SK-N-SH treated with all-trans-retinoic acid at 6 μM for 48 hours (cell line): ENCODE measurements around the gene PRDM10.

Source experiments
- ATAC-seq: fragments of 200-7000 bp; cut with Tn5 transposase; 3 replicates; pipeline ENCODE4 v1.9.1; 2020; ENCODE audit warnings: mild to moderate bottlenecking, moderate library complexity
- ARNTL ChIP-seq: fragments of 450-650 bp; formaldehyde crosslinking; IDR thresholded peaks from 2 replicates; pipeline ENCODE4 v1.5.0; 2020; ENCODE audit warnings: low read depth, mild to moderate bottlenecking, moderate library complexity, borderline replicate concordance
- CSDC2 ChIP-seq: fragments of 250-450 bp; sonication (Bioruptor Pico); IDR thresholded peaks from 2 replicates; pipeline ENCODE4 v1.5.0; 2020; ENCODE audit warnings: mild to moderate bottlenecking, moderate library complexity
- GLIS3 ChIP-seq: fragments of 250-450 bp; sonication (Bioruptor Pico); IDR thresholded peaks from 2 replicates; pipeline ENCODE4 v1.5.0; 2020; ENCODE audit warnings: mild to moderate bottlenecking, moderate library complexity
- ISL1 ChIP-seq: fragments of 250-450 bp; sonication (Bioruptor Pico); IDR thresholded peaks from 2 replicates; pipeline ENCODE4 v2.1.2; 2022; ENCODE audit warnings: mild to moderate bottlenecking, moderate library complexity
- OSR1 ChIP-seq: fragments of 250-450 bp; sonication (Bioruptor Pico); IDR thresholded peaks from 2 replicates; pipeline ENCODE4 v1.8.0; 2022; ENCODE audit warnings: moderate library complexity, mild to moderate bottlenecking, inconsistent platforms
- PATZ1 ChIP-seq: fragments of 250-450 bp; sonication (Bioruptor Pico); IDR thresholded peaks from 2 replicates; pipeline ENCODE4 v1.8.0; 2020; ENCODE audit warnings: mild to moderate bottlenecking, moderate library complexity, borderline replicate concordance
- POU6F1 ChIP-seq: fragments of 250-450 bp; sonication (Bioruptor Pico); IDR thresholded peaks from 2 replicates; pipeline ENCODE4 v1.8.0; 2021; ENCODE audit warnings: low read depth, mild to moderate bottlenecking, moderate library complexity, borderline replicate concordance
- PPARA ChIP-seq: fragments of 250-450 bp; sonication (Bioruptor Pico); IDR thresholded peaks from 2 replicates; pipeline ENCODE4 v1.5.0; 2020; ENCODE audit warnings: mild to moderate bottlenecking, borderline replicate concordance
- RARB ChIP-seq: fragments of 250-450 bp; sonication (Bioruptor Pico); IDR thresholded peaks from 2 replicates; pipeline ENCODE4 v1.8.0; 2021; ENCODE audit warnings: mild to moderate bottlenecking, moderate library complexity
- SNAI2 ChIP-seq: fragments of 250-450 bp; sonication (Bioruptor Pico); IDR thresholded peaks from 2 replicates; pipeline ENCODE4 v1.5.0; 2020; ENCODE audit warnings: mild to moderate bottlenecking, moderate library complexity
- TCF4 ChIP-seq: fragments of 250-450 bp; sonication (Bioruptor Pico); IDR thresholded peaks from 2 replicates; pipeline ENCODE4 v1.8.0; 2021; ENCODE audit warnings: mild to moderate bottlenecking, moderate library complexity, borderline replicate concordance
- ZC3H10 ChIP-seq: fragments of 250-450 bp; sonication (Bioruptor Pico); IDR thresholded peaks from 2 replicates; pipeline ENCODE4 v1.5.1; 2021; ENCODE audit warnings: mild to moderate bottlenecking, moderate library complexity
- ZFP3 ChIP-seq: fragments of 250-450 bp; sonication (Bioruptor Pico); IDR thresholded peaks from 2 replicates; pipeline ENCODE4 v1.5.0; 2020; ENCODE audit warnings: mild to moderate bottlenecking, moderate library complexity
- ZFP30 ChIP-seq: fragments of 450-650 bp; formaldehyde crosslinking; IDR thresholded peaks from 2 replicates; pipeline ENCODE4 v1.5.0; 2022; ENCODE audit warnings: mild to moderate bottlenecking, moderate library complexity
- ZNF565 ChIP-seq: fragments of 450-650 bp; formaldehyde crosslinking; conservative IDR thresholded peaks from 2 replicates; pipeline ENCODE4 v1.5.0; 2020; ENCODE audit warnings: low read depth, mild to moderate bottlenecking, moderate library complexity
- ZNF70 ChIP-seq: fragments of 450-650 bp; formaldehyde crosslinking; IDR thresholded peaks from 2 replicates; pipeline ENCODE4 v1.5.0; 2020; ENCODE audit warnings: mild to moderate bottlenecking, moderate library complexity
- ZNF8 ChIP-seq: fragments of 450-650 bp; formaldehyde crosslinking; IDR thresholded peaks from 2 replicates; pipeline ENCODE4 v1.5.0; 2020; ENCODE audit warnings: mild to moderate bottlenecking, moderate library complexity
- TF ChIP-seq, protein P1 (sequence below): fragments of 250-450 bp; sonication (Bioruptor Pico); IDR thresholded peaks from 2 replicates; pipeline ENCODE4 v1.5.1; 2021; ENCODE audit warnings: mild to moderate bottlenecking, moderate library complexity
- TF ChIP-seq, protein P2 (sequence below): fragments of 250-450 bp; sonication (Bioruptor Pico); IDR thresholded peaks from 2 replicates; pipeline ENCODE4 v1.5.1; 2020; ENCODE audit warnings: low read depth, mild to moderate bottlenecking, moderate library complexity
- TF ChIP-seq, protein P3 (sequence below): fragments of 250-450 bp; sonication (Bioruptor Pico); IDR thresholded peaks from 2 replicates; pipeline ENCODE4 v1.5.0; 2020; ENCODE audit warnings: mild to moderate bottlenecking, moderate library complexity

The PRDM10 gene

DNA sequence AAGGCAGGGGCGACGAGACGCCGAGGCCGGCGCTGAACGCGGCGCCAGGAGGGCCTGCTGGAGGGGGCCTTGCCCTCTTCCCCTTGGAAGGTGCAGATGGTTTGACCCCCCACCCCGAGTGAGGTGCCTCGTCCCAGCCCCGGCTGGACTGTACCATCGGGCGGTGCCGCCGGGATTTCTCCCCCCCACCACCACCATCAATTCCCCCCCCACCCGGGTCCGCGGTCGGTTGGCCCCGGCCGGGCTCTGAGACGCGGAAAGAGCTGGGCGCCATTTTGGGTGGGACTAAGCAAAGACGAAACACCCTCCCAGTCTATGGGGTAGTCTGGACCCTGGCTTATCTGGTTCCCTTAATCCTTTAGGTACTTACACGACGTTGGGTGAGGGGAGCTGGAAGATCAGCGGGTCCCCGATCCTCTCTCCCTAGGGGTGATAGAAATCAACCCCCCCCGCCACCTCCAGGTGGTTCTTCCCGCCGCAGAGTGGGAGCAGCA is at the start of gene PRDM10:
TSS of gene PRDM10 (minus strand) at position 484 of the 494 bp plus-strand sequence. CDS start 41,871 bp downstream, outside the sequence.
- ATAC-seq, result peak; percentile 76
- no peak for TF ChIP-seq SNAI2 (CRISPR knock-in tag)
- TF ChIP-seq PATZ1 (CRISPR knock-in tag), result peak; percentile 70

DNA sequence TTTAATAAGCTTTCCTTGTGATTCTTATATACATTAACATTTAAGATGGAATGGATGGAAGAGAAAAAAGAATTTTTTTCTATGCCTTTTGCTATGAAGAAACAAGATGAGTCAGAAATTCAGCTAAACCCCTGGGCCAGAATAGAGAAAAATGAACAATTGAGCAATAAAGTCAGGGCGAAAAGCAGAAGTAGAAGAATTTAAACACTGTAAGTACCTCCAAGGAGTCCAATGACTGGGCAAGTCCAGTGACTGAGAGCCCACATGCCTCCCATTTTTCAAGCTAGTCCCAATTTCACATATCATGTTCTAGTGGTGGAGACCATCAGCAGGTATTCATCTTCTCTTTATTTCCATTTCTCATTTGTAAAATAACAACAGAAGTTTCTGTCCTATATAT is 48.4 kb upstream of the PRDM10 start:
- TF ChIP-seq ZNF8 (no peak), SNAI2 (CRISPR knock-in tag) (no peak), CSDC2 (CRISPR knock-in tag) (no peak), ZNF565 (CRISPR knock-in tag) (no peak), ZNF70 (no peak), ZFP30 (CRISPR knock-in tag) (no peak), ARNTL (CRISPR knock-in tag) (no peak), TCF4 (no peak), OSR1 (CRISPR knock-in tag) (no peak), PPARA (CRISPR knock-in tag) (no peak), GLIS3 (CRISPR knock-in tag) (no peak), POU6F1 (CRISPR knock-in tag) (no peak), ISL1 (no peak), ZFP3 (CRISPR knock-in tag) (no peak), ZC3H10 (no peak)
- TF ChIP-seq, protein P1, sequence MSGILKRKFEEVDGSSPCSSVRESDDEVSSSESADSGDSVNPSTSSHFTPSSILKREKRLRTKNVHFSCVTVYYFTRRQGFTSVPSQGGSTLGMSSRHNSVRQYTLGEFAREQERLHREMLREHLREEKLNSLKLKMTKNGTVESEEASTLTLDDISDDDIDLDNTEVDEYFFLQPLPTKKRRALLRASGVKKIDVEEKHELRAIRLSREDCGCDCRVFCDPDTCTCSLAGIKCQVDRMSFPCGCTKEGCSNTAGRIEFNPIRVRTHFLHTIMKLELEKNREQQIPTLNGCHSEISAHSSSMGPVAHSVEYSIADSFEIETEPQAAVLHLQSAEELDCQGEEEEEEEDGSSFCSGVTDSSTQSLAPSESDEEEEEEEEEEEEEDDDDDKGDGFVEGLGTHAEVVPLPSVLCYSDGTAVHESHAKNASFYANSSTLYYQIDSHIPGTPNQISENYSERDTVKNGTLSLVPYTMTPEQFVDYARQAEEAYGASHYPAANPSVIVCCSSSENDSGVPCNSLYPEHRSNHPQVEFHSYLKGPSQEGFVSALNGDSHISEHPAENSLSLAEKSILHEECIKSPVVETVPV (CRISPR knock-in tag), result no peak
- TF ChIP-seq, protein P2, sequence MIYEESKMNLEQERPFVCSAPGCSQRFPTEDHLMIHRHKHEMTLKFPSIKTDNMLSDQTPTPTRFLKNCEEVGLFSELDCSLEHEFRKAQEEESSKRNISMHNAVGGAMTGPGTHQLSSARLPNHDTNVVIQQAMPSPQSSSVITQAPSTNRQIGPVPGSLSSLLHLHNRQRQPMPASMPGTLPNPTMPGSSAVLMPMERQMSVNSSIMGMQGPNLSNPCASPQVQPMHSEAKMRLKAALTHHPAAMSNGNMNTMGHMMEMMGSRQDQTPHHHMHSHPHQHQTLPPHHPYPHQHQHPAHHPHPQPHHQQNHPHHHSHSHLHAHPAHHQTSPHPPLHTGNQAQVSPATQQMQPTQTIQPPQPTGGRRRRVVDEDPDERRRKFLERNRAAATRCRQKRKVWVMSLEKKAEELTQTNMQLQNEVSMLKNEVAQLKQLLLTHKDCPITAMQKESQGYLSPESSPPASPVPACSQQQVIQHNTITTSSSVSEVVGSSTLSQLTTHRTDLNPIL (CRISPR knock-in tag), result no peak
- TF ChIP-seq, protein P3, sequence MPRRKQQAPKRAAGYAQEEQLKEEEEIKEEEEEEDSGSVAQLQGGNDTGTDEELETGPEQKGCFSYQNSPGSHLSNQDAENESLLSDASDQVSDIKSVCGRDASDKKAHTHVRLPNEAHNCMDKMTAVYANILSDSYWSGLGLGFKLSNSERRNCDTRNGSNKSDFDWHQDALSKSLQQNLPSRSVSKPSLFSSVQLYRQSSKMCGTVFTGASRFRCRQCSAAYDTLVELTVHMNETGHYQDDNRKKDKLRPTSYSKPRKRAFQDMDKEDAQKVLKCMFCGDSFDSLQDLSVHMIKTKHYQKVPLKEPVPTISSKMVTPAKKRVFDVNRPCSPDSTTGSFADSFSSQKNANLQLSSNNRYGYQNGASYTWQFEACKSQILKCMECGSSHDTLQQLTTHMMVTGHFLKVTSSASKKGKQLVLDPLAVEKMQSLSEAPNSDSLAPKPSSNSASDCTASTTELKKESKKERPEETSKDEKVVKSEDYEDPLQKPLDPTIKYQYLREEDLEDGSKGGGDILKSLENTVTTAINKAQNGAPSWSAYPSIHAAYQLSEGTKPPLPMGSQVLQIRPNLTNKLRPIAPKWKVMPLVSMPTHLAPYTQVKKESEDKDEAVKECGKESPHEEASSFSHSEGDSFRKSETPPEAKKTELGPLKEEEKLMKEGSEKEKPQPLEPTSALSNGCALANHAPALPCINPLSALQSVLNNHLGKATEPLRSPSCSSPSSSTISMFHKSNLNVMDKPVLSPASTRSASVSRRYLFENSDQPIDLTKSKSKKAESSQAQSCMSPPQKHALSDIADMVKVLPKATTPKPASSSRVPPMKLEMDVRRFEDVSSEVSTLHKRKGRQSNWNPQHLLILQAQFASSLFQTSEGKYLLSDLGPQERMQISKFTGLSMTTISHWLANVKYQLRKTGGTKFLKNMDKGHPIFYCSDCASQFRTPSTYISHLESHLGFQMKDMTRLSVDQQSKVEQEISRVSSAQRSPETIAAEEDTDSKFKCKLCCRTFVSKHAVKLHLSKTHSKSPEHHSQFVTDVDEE, result no peak
- no peak for ATAC-seq

DNA sequence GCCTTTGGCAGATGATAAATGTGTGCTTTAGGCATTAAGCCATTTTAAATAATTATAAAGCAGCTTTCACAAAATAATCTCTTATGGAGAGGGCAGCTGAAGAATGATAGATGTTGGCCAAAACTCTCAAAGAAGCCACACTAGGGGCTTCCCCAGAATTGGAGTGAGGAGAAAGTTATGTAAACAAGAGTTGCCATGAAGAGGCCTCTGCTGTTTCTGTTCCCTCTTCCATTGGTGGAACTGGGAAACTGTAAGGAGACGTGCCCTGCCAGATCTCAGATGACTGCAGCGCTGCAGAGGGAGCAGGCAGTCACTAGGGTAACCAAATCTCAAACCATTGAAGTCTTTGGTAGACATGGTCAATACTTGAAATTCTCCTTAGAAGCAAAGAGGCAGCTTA is 47.6 kb upstream of the PRDM10 start:
- ATAC-seq, result no peak
- TF ChIP-seq, protein P3, result no peak
- TF ChIP-seq ZFP3 (CRISPR knock-in tag) (no peak), GLIS3 (CRISPR knock-in tag) (no peak), ISL1 (no peak), POU6F1 (CRISPR knock-in tag) (no peak), PATZ1 (CRISPR knock-in tag) (no peak), ZNF565 (CRISPR knock-in tag) (no peak), RARB (CRISPR knock-in tag) (no peak), ARNTL (CRISPR knock-in tag) (no peak)
- TF ChIP-seq, protein P2 (CRISPR knock-in tag), result no peak
